ENCODE data around the gene ADAMTS20.
"Not testable (repeated sequence)": the region's sequence is repeated elsewhere in the genome, so short reads cannot be mapped to it uniquely, and the experiment has no call there.

The ADAMTS20 gene

DNA sequence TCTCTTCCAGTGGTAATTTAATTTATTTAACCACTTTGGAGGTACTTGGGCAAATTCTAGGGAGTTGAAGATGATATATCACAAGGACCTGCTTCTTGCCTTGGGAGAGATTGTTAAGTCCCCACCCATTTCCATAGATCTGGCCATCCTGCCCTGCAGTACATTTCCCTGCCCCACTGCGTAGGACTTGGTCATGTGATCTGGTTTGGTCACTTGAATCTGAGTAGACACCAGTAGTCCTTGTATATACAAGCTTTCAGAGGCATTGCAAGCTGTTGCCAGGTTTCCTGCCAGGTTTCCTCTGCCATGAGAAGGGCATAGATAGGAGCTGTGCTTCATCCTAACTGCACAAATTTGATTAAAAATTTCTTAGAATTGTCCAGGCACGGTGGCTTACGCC lies 200.0 kb downstream of the ADAMTS20 start:
- no peak for DNase-seq

- no peak for DNase-seq
These were observed 202.1 kb downstream of the ADAMTS20 start for GRCh38 chr12:43349863-43350262.

DNA sequence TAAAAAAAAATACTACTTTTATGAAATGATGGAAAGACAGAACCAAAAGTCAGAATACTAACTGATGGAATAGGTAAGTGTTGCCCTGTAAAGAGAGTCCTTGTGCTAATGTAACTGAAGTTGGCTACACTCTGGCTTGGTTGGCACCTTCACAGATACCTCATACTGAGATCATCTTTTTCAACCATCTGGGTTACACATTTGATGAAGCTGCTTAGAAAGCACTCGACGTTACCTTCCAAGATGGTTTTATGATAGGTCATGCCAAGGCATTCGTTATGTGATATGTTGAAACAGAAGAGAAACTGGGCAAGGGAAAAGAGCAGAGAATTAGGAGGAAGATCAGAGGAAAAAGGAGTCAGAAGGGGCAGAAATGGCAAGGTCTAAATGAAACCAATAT lies 203.8 kb downstream of the ADAMTS20 start:
- DNase-seq: no peak

DNA sequence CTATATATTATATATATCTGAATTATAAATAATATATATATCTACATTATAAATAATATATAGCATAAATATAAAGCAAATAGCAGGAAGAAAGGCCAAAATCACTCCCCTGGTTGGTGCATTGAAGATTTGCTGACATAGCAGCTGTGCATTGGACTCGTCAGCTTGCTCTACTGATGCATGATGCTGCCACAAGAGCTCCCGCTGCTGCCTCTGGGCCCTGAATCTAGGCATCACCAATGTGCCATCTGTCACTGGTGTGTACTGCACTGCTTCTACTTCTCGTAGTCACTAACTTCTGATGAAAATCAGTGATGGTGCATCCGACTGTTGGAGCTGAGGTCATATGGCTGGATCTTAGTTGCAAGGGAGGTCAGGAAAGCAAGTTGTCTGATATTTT lies 205.0 kb downstream of the ADAMTS20 start:
- DNase-seq: no peak

GRCh38 chr12:43345023-43345422 lies 207.0 kb downstream of the ADAMTS20 start:
- DNase-seq: no peak

DNA sequence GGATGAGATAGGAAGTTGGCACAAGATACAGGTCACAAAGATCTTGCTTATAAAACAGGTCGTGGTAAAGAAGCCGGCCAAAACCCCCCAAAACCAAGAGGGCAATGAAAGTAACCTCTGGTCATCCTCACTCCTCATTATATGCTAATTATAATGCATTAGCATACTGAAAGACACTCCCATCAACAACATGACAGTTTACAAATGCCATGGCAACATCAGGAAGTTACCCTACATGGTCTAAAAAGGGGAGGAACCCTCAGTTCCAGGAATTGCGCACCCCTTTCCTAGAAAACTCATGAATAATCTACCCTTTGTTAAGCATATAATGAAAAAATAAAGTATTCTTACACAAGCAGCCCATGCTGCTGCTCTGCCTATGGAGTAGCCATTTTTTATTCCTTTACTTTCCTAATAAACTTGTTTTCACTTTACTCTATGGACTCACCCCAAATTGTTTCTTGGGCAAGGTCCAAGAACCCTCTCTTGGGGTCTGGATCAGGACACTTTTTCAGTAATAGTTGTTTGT lies 210.2 kb downstream of the ADAMTS20 start:
- not testable (repeated sequence) for DNase-seq

DNA sequence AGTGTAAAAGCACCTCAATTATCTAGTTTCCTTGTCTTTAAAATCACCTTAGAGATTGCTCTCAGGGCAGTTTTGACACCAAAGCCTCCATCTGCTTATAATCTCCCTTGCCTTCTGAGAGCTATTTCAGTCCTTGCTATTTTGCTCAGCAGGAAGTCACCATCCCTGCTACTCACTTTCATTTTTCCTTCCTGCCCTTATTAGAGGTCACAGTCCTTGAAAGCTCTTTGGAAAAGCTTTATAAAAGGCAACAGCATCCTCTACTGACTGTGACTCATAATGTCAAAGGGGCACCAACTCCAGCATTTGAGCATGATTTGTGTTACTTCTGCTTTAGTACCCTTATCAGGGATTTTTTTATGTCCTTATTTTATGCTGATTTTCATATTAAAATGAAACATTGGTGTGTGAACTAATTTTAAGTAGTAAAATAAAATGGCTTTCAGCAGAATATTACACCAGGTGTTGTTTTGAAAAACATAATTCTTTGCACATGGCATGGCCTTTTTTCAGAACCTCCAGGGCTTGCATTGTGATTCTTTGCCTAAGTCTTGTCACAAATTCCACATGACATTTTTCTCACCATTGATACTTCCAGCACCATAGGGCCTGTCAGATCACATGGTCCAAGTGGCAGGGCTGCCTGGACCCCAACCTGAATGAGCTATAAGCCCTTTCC lies 213.0 kb downstream of the ADAMTS20 start:
- DNase-seq: no peak

DNA sequence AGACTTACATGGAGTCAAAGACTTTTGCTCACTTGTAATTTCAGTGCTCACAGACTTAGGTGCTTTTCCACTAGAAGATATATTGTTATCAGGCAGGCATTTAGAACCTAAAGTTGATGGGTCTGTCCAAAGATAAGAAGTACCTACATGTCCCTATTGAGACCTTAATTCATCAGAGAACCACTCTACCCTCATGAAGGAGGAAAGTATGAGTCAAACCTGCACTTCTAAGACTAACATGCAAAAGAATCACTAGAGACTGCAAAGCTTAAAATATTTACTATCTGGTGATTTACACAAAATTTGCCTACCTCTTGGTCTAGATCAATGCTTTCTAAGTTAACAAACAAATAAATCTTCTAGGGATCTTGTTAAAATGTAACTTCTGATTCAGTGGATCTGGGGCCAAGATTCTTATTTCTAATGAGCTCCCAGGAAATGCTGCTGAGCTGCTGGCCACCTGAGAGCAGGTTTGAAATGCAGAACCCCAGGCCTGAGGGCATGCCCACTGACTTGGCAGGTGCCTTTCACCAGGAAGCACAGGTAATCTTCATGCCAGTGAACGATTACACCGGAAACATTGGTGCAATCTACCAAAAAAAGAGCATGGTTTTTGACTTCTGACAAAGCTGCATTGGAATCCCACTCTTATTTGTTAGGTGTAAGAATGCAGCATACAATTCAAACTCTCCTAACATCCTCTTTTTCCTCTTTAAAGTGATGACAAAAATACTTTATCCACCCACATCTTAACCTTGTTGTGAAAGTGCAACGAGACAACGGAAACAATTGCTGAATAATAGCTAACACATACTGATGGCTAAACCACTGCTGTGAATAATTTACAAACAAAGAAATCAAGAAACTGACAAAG lies 214.2 kb downstream of the ADAMTS20 start:
- DNase-seq: no peak

DNA sequence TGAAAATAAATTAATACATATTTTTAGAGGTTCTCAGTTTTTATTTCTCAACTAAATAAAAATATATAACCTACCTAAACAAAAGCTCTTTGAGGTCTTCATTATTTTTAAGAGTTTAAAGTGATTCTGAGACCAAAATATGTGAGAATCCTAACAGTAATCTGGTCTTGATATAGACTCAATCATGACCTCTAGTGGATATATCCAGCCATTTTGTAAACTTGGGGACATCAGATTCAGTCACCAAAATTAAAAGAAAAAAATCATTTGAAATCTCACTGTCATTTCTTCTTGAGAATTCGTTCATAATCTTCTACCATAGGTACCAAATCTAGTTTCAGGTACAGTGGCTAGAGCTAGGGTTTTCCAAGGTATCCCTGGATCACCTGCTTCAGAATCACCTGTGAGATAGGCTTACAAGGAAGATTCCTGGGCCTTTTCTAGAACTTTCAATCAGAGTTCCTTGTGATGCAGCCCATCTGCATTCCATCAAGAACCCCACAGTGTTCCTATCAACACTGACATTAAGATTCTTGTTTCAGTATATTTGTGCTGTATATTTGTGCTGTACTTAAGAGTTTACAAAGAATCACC lies 214.9 kb downstream of the ADAMTS20 start:
- DNase-seq: no peak

GRCh38 chr12:43333644-43334043 lies 218.4 kb downstream of the ADAMTS20 start:
- no peak for DNase-seq

DNA sequence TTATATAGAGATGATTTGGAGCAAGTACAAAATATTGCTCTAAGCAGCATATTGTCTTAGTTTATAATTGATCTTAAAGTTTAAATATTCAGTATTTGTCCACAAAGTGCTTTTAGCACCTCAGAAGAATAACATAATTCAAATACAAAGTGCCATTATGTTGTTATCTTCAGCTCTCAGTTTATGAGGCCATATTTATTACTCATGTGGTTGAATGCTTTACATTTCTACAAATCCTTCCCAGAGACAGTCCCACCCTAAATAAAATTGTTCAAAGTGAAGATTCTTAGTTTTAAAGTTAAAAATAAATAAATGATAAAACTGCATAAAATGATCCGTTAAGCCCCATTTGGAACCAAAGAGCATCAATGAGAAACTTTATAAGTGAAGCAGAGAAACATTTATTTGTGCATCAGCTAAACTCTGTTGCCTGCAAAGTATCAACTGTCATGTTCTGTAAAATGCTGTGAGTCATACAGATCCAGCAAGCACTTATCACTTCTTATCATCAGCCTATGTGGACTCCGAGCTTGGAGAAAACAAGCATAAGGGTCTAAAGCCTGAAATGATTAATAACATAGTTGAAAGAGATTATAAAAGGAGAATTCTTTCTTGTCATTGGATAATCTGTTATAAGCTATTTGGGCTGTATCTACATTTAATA lies 218.9 kb downstream of the ADAMTS20 start:
- no peak for DNase-seq

GRCh38 chr12:43331935-43332334 lies 220.1 kb downstream of the ADAMTS20 start:
- DNase-seq: no peak

GRCh38 chr12:43329375-43329774 lies 222.6 kb downstream of the ADAMTS20 start:
- DNase-seq: no peak

DNA sequence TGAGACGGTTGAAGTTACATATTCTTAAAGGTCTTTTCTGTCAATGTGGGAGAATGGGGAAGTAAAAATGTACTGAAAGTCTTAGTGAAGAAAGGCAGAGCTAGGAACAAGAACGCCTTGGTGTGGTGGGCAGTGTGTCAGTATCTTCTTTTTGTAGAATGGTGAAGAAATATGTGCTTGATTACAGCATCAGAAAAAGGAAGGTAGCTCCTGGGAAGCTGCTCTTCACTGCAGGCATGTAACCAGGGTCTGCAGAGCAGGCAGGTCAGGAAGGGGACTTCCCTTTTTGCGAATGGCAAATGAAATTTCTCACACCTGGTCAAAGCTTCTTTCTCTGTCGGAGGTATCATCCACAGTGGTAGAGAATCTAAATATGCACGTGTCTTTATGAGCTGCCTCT lies 226.2 kb downstream of the ADAMTS20 start:
- DNase-seq: no peak

DNA sequence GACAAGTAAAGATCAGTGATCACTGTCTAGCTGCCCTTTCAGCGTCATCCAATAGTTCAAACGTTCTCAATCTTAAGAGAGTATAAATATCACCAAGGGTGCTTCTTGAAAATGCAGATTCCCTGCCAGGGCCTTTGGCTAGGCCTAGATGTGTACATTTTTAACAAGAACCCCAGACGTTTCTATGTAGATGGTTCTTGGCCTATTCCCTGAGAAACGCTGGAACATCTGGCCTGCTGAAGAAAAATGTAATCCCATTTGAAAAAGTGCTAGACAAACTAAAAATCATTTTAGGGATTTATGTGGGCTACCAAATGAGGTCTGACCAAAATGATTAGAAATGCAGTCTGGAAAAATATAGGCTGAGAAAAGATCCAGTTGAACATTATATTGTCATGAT lies 231.7 kb downstream of the ADAMTS20 start:
- DNase-seq: no peak

DNA sequence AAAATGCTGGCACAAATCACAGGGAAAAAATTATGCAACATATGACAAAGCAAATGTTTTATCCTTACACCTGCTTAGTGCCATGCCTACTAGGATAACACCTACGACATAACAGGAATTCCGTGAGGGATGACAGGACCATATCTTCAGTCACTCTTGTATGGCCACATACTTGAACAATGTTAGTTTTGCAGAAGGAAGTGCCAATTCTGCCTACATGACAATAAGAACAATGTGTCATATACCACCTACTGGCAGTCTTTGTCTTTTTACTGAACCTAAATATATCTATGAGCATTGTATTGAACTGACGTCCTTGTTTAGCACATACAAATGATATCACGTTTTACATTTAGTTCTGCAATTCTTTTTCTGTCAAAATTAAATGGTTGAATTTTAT lies 234.0 kb downstream of the ADAMTS20 start:
- DNase-seq: no peak

GRCh38 chr12:43317156-43317555 lies 234.8 kb downstream of the ADAMTS20 start:
- no peak for DNase-seq

GRCh38 chr12:43316520-43316919 lies 235.5 kb downstream of the ADAMTS20 start:
- DNase-seq: no peak

DNA sequence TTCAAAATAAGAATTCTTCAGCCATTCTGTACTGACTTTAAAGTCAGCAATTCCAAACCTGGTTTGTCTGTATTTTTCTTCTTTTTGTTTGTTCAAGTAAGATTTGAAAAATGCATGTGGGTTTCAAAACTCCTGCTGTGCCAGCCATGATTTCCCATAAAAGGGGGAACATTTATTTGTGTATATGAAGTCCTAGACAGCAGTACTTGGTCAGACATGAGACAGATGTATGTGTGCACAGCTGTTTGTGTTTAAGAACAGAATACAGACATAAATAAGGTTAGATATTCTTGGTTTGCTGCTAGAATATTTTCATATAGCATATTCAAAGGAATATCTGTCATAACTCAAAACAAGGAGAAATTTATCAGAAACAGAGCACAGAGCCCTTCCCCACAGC lies 236.0 kb downstream of the ADAMTS20 start:
- no peak for DNase-seq

GRCh38 chr12:43312991-43313505 lies 239.0 kb downstream of the ADAMTS20 start:
- no peak for DNase-seq

GRCh38 chr12:43310596-43310995 lies 241.4 kb downstream of the ADAMTS20 start:
- no peak for DNase-seq

- DNase-seq: no peak
These were observed 242.0 kb downstream of the ADAMTS20 start for GRCh38 chr12:43309959-43310358.

- DNase-seq: no peak
These were observed 243.2 kb downstream of the ADAMTS20 start for GRCh38 chr12:43308776-43309175.

Data from activated CD4-positive, CD25-positive, alpha-beta regulatory T cell treated with anti-CD3 and anti-CD28 coated beads, Interleukin-2, amount 50 U/mL, for 72 hours (primary cell).